HepG2 (cell line): Measurements from ENCODE around the gene CARMIL3. TPM values are rescaled to one million over a fixed set of nuclear protein-coding genes. Genes with fewer than 3 reads are reported as not detected.
A peak's percentile ranks its signal among the peaks of the same experiment; 100 is the strongest.

ENCODE experiments used
- AGO2 ChIP-seq: fragments of 200-400 bp; formaldehyde crosslinking; optimal IDR thresholded peaks from 2 replicates; pipeline ENCODE3; 2017; ENCODE audit warnings: mild to moderate bottlenecking, low read depth, low read length, moderate library complexity
- ARID5B ChIP-seq: IDR thresholded peaks from 2 replicates; pipeline ENCODE4 v1.4.0; 2020; ENCODE audit warnings: mild to moderate bottlenecking, missing genetic modification reagents
- DNMT3B ChIP-seq: conservative IDR thresholded peaks from 2 replicates; pipeline ENCODE4 v1.6.1; 2016; ENCODE audit warnings: missing biosample characterization, control low read depth
- ESRRA ChIP-seq: sonication (generic); formaldehyde crosslinking; IDR thresholded peaks from 2 replicates; pipeline ENCODE4 v1.5.1; 2020; ENCODE audit warnings: mild to moderate bottlenecking, low read depth, missing genetic modification reagents
- GPBP1L1 ChIP-seq: sonication (generic); formaldehyde crosslinking; IDR thresholded peaks from 2 replicates; pipeline ENCODE4 v1.5.0; 2020; ENCODE audit warnings: mild to moderate bottlenecking, missing genetic modification reagents
- KLF11 ChIP-seq: IDR thresholded peaks from 2 replicates; pipeline ENCODE4 v1.6.1; 2016; ENCODE audit warnings: missing compliant biosample characterization
- KLF9 ChIP-seq: IDR thresholded peaks from 2 replicates; pipeline ENCODE4 v1.6.1; 2016; ENCODE audit warnings: low read depth
- LBX2 ChIP-seq: sonication (generic); formaldehyde crosslinking; IDR thresholded peaks from 2 replicates; pipeline ENCODE4 v1.5.0; 2020; ENCODE audit warnings: missing genetic modification reagents, mild to moderate bottlenecking, borderline replicate concordance
- PHB2 ChIP-seq: fragments of 450-650 bp; IDR thresholded peaks from 2 replicates; pipeline ENCODE4 v1.6.1; 2018; ENCODE audit not compliant: partially characterized antibody
- ZFP82 ChIP-seq: sonication (generic); formaldehyde crosslinking; IDR thresholded peaks from 2 replicates; pipeline ENCODE4 v1.5.1; 2020; ENCODE audit warnings: mild to moderate bottlenecking, missing genetic modification reagents, borderline replicate concordance
- ZKSCAN5 ChIP-seq: sonication (generic); formaldehyde crosslinking; IDR thresholded peaks from 2 replicates; pipeline ENCODE4 v1.5.1; 2020; ENCODE audit warnings: mild to moderate bottlenecking, missing genetic modification reagents
- ZNF260 ChIP-seq: sonication (generic); formaldehyde crosslinking; IDR thresholded peaks from 2 replicates; pipeline ENCODE4 v1.4.0; 2020; ENCODE audit warnings: missing genetic modification reagents, low read depth, mild to moderate bottlenecking, borderline replicate concordance
- ZNF33B ChIP-seq: sonication (generic); formaldehyde crosslinking; IDR thresholded peaks from 2 replicates; pipeline ENCODE4 v1.5.1; 2020; ENCODE audit warnings: mild to moderate bottlenecking, missing genetic modification reagents
- ZNF383 ChIP-seq: sonication (generic); formaldehyde crosslinking; IDR thresholded peaks from 2 replicates; pipeline ENCODE4 v1.4.0; 2020; ENCODE audit warnings: missing genetic modification reagents, mild to moderate bottlenecking, borderline replicate concordance
- ZNF512 ChIP-seq: sonication (generic); formaldehyde crosslinking; IDR thresholded peaks from 2 replicates; pipeline ENCODE4 v1.4.0; 2020; ENCODE audit warnings: mild to moderate bottlenecking, missing genetic modification reagents
- polyA plus RNA-seq, 8 experiments: library from polyadenylated mRNA; depleted of rRNA in 3 of 8; stranded (reverse) in 7 of 8; unstranded in 1 of 8; fragments of >200 nt; fragmentation: Illumina TruSeq in 4 of 8; extraction: Trizol in 4 of 8; gene quantifications; 2 replicates each; pipeline versions ENCODE4 v1.2.1 to v1.2.3, GENCODE V29; 2011 to 2016; ENCODE audit warnings: low read depth in 4 of 8, missing spikeins in 1 of 8, mixed read lengths in 1 of 8; ENCODE audit not compliant: insufficient read depth in 1 of 8
- total RNA-seq, 5 experiments: library from RNA; depleted of rRNA; stranded (reverse); fragments of >200 nt; fragmentation: Illumina TruSeq; extraction: Trizol; gene quantifications; 2 replicates each; pipeline ENCODE4 v1.2.3, GENCODE V29; 2016; ENCODE audit warnings: low read depth in 1 of 5
- TF ChIP-seq, protein P1 (sequence below): sonication (generic); formaldehyde crosslinking; IDR thresholded peaks from 2 replicates; pipeline ENCODE4 v1.4.0; 2020; ENCODE audit warnings: missing genetic modification reagents
- TF ChIP-seq, protein P2 (sequence below): sonication (generic); formaldehyde crosslinking; IDR thresholded peaks from 2 replicates; pipeline ENCODE4 v1.5.0; 2020; ENCODE audit warnings: missing genetic modification reagents

The CARMIL3 gene
- total and polyA plus RNA-seq, 2 of the 13 experiments (the other 11 are each of a cell fraction or from before 2014, with no cell fraction given) = 0.27 to 0.55 TPM

- TF ChIP-seq, protein P1, sequence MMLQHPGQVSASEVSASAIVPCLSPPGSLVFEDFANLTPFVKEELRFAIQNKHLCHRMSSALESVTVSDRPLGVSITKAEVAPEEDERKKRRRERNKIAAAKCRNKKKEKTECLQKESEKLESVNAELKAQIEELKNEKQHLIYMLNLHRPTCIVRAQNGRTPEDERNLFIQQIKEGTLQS = no peak
- no peak for TF ChIP-seq KLF9 (CRISPR knock-in tag)
- TF ChIP-seq ZKSCAN5 (CRISPR knock-in tag) = no peak
- peak; percentile 13; the same call in 1 of the 2 replicates for TF ChIP-seq LBX2 (CRISPR knock-in tag)
- TF ChIP-seq DNMT3B (CRISPR knock-in tag) = peak; percentile 20; the same call in 1 of the 2 replicates
- no peak for TF ChIP-seq ESRRA
- peak; percentile 86; the same call in 1 of the 2 replicates for TF ChIP-seq ZNF512 (CRISPR knock-in tag)
- TF ChIP-seq KLF11 (CRISPR knock-in tag) = no peak
- TF ChIP-seq, protein P2, sequence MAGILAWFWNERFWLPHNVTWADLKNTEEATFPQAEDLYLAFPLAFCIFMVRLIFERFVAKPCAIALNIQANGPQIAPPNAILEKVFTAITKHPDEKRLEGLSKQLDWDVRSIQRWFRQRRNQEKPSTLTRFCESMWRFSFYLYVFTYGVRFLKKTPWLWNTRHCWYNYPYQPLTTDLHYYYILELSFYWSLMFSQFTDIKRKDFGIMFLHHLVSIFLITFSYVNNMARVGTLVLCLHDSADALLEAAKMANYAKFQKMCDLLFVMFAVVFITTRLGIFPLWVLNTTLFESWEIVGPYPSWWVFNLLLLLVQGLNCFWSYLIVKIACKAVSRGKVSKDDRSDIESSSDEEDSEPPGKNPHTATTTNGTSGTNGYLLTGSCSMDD (CRISPR knock-in tag) = 0 out of 2 replicates have a peak, but pooled peaks have one; percentile 53
- TF ChIP-seq ZNF383 (CRISPR knock-in tag) = no peak
- no peak for TF ChIP-seq ZFP82 (CRISPR knock-in tag)
- TF ChIP-seq ZNF33B (CRISPR knock-in tag) = no peak; the same call in 1 of the 2 replicates
- no peak for TF ChIP-seq ARID5B (CRISPR knock-in tag)
- TF ChIP-seq GPBP1L1 (CRISPR knock-in tag) = no peak
- TF ChIP-seq AGO2 = no peak
- TF ChIP-seq ZNF260 (CRISPR knock-in tag) = 0 out of 2 replicates have a peak, but pooled peaks have one; percentile 47
- TF ChIP-seq PHB2 = no peak
Observed at GRCh38 chr14:24093207-24093900, 41.5 kb downstream of the CARMIL3 start (continued).
